ENCODE results near the gene ACOXL. TPM values are rescaled to one million over a fixed set of nuclear protein-coding genes. Genes with fewer than 3 reads are reported as not detected.

ACOXL gene
- polyA plus RNA-seq, 3 donors = 0.35 TPM; not detected in 2

- peaks cover 5 to 8% (median 6%) of the 10 kb centered on the region in 3 donors for H3K27me3 Mint-ChIP-seq (ENCODE audit: low read depth in 3 of 3)
- no peak overlapping the region for H3K4me3 ChIP-seq (replicated peaks in 1 of 3; ENCODE audit: low read depth in 2 of 3, low read length in 3 of 3)
- no peaks in the 10 kb centered on the region for H3K4me1 ChIP-seq (ENCODE audit: control insufficient read depth in 1 of 2, insufficient read depth in 2 of 2, low read length in 2 of 2)
- WGBS (ENCODE audit: insufficient coverage) = 100% methylated on average over 4 of the region's 9 CpGs
- H3K9me3 Mint-ChIP-seq = peaks cover 10 to 14% (median 12%) of the 10 kb centered on the region in 7 donors
- DNase-seq = no peak
- peaks cover 7% of the 10 kb centered on the region for H3K4me1 Mint-ChIP-seq
- no peak overlapping the region for H3K4me3 Mint-ChIP-seq
- no peaks in the 10 kb centered on the region for H3K79me2 ChIP-seq (ENCODE audit: insufficient read depth, low read length)
- H4K20me1 ChIP-seq (ENCODE audit: insufficient read depth, low read length) = no peaks in the 10 kb centered on the region
- H3K27me3 ChIP-seq (ENCODE audit: control insufficient read depth in 2 of 2, insufficient read depth in 2 of 2, low read length in 2 of 2) = no peaks in the 10 kb centered on the region
- no peaks in the 10 kb centered on the region for H3K36me3 ChIP-seq (replicated peaks in 1 of 2; ENCODE audit: control insufficient read depth in 1 of 2, insufficient read depth in 2 of 2, low read length in 2 of 2)
- no peak for TF ChIP-seq CTCF (IDR thresholded peaks at IDR 0.05)
- no peak overlapping the region for H3K27ac ChIP-seq (ENCODE audit: low read depth in 1 of 2, low read length in 2 of 2)
- peaks cover 8 to 13% of the 10 kb centered on the region in 2 donors for H3K36me3 Mint-ChIP-seq
- intact Hi-C loops (cut with micrococcal nuclease) = no loop called here
- no peak overlapping the region for H3K4me2 ChIP-seq (replicated peaks; ENCODE audit: extremely low read depth, low read length, poor library complexity, severe bottlenecking)
- H3K9ac ChIP-seq (ENCODE audit: insufficient read depth, low read length, poor library complexity, severe bottlenecking) = no peak overlapping the region
- peaks cover 10 to 11% of the 10 kb centered on the region in 2 donors for H3K9me3 ChIP-seq (replicated peaks in 1 of 2; ENCODE audit: control insufficient read depth in 1 of 2, insufficient read depth in 1 of 2, low read length in 2 of 2)
- H2AFZ ChIP-seq (ENCODE audit: insufficient read depth, low read depth, low read length, poor library complexity, severe bottlenecking) = no peak overlapping the region
- peak overlapping the region in 1 of 7 donors; percentile 43 for H3K27ac Mint-ChIP-seq
Observed at GRCh38 chr2:111050701-111051376, 318.5 kb downstream of the ACOXL start.

- Histone ChIP-seq H3K4me1 (ENCODE audit: control insufficient read depth in 1 of 2, insufficient read depth in 2 of 2, low read length in 2 of 2) (no peaks in the 10 kb centered on the region), H3K36me3 (replicated peaks in 1 of 2; ENCODE audit: control insufficient read depth in 1 of 2, insufficient read depth in 2 of 2, low read length in 2 of 2) (no peaks in the 10 kb centered on the region), H3K4me2 (replicated peaks; ENCODE audit: extremely low read depth, low read length, poor library complexity, severe bottlenecking) (no peak overlapping the region), H4K20me1 (ENCODE audit: insufficient read depth, low read length) (no peaks in the 10 kb centered on the region), H3K9me3 (replicated peaks in 1 of 2; ENCODE audit: control insufficient read depth in 1 of 2, insufficient read depth in 1 of 2, low read length in 2 of 2) (no peaks in the 10 kb centered on the region), H2AFZ (ENCODE audit: insufficient read depth, low read depth, low read length, poor library complexity, severe bottlenecking) (no peak overlapping the region), H3K9ac (ENCODE audit: insufficient read depth, low read length, poor library complexity, severe bottlenecking) (no peak overlapping the region), H3K4me3 (replicated peaks in 1 of 3; ENCODE audit: low read depth in 2 of 3, low read length in 3 of 3) (no peak overlapping the region), H3K27me3 (ENCODE audit: control insufficient read depth in 2 of 2, insufficient read depth in 2 of 2, low read length in 2 of 2) (no peaks in the 10 kb centered on the region), H3K79me2 (ENCODE audit: insufficient read depth, low read length) (no peaks in the 10 kb centered on the region), H3K27ac (ENCODE audit: low read depth in 1 of 2, low read length in 2 of 2) (no peak overlapping the region)
- no peak for DNase-seq
- H3K9me3 Mint-ChIP-seq = no peaks in the 10 kb centered on the region
- H3K27ac Mint-ChIP-seq = no peak overlapping the region
- intact Hi-C loops (cut with micrococcal nuclease) = no loop called here
- peaks cover 3 to 7% (median 7%) of the 10 kb centered on the region in 3 donors for H3K27me3 Mint-ChIP-seq (ENCODE audit: low read depth in 3 of 3)
- no peak for TF ChIP-seq CTCF (IDR thresholded peaks at IDR 0.05)
- 100% methylated on average over 5 of the region's 6 CpGs for WGBS (ENCODE audit: insufficient coverage)
- no peak overlapping the region for H3K4me3 Mint-ChIP-seq
- H3K4me1 Mint-ChIP-seq = peaks cover 7% of the 10 kb centered on the region
- H3K36me3 Mint-ChIP-seq = peaks cover 0 to 2% of the 10 kb centered on the region in 2 donors
Observed at GRCh38 chr2:111052621-111053020, 320.2 kb downstream of the ACOXL start.
